GOT3 (cell line): Measurements from ENCODE around the gene ARL4A.

Source experiments
- DNase-seq: peaks from one replicate; lab custom pipeline; 2025; ENCODE audit warnings: mixed read lengths; lab: John Stamatoyannopoulos, UW

The ARL4A gene

DNA sequence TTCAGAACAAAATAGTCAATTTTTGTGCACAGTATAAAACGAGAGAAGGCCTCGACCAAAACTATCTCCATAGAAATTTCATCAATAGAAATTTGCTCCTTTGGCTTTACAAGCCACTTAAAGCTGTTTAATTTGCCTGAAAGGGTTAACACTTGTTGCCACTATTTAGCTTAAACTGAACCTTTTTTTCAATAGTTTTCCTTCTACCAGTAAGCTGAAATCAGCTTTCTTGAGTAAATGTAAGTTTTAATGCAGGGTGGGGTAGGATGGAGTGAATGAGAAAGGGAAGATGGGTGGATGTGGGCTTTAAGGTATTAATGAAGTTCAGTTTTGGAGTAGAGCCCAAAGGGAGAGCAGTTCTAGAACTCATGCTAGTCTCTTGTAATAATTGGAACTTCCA lies 39.5 kb downstream of the ARL4A start:
- no peak for DNase-seq

DNA sequence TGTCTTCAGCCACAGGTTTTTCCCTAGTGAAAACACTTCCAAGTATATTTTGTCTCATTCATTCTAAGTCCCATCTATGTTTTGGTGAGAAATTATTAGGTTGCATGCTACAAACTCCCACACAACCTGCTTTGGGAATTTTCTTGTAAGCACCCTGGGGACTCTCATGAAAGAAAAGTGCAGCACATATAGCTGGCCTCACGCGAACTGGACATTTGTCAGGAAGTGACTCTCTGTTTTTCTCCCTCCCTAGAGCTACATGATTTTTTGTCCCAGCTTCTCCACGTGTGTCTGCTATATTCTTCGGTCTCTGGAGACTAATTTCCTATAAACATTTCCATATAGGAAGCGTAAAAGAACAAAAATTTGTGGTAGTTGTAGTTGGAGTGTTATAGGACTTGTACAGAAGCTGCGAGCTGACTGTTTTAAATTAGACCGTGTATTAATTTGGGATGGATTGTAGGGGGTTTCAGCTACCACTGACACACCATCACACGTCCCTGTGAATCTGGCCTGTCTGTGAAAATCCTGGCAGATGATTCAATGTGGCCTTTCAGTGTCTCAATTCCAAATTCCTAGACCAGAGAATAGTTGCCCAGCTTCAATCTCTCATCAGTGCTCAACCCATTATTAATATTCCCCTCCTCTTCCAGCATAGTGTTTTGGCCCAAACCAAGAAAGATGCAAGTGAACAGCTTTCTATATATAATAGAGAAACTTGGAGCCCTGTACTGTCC lies 40.2 kb downstream of the ARL4A start:
- DNase-seq: no peak

GRCh38 chr7:12728192-12728538 lies 40.7 kb downstream of the ARL4A start:
- DNase-seq: no peak

DNA sequence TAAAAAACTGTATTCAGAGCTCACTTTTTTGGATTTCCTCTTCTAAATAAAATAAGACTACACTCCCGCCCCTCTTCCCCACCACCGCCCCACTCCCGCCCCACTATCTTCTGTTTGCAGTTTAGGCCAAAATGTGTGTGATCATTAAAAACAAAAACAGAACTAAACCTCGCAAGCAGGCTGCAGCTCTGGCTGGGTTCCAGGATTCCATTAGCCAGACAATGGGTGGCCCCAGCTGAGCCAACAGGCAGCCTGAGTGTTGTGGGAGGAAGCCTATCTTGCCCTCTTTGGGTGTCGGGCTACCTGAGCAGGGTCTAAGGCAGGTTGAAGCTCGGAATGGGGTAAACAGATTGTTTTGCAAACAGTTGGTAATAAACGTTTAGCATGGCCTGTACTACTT lies 41.7 kb downstream of the ARL4A start:
- no peak for DNase-seq

DNA sequence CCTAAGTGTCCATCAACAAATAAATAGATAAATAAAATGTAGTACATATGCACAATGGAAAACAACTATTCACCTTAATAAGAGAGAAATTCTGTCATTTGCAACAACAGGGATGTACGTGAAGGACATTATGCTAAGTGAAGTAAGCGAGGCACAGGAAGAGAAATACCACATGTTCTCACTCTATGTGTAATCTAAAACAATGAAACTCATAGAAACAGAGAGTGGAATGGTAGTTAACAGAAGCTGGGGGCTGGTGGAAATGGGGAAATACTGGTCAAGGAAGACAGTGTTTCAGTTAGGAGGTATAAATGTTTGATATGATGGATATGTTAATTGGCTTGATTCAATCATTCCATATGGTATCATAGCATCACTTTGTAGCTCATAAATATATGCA lies 43.1 kb downstream of the ARL4A start:
- no peak for DNase-seq

DNA sequence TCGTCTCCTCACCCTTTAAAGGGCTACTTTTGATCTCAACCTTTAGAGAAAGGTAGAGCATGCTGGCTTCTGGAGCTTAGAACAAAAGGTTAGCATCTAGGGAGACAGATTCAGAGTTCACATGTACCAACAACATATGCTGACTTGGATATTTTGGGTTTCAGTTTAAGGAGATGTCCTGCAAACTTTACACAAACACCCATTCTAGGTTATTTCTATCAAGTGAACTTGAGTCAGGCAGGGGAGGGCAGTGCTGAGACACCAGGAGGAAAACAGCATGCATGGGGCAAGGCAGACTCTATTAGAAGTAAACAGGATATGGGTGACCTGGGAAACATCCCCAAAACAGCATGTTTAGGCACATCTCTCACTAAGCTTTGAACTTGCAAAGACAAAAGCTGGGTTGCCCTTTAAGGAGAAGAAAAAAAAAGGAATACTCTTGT lies 43.8 kb downstream of the ARL4A start:
- no peak for DNase-seq

GRCh38 chr7:12731775-12732174 lies 44.3 kb downstream of the ARL4A start:
- no peak for DNase-seq

DNA sequence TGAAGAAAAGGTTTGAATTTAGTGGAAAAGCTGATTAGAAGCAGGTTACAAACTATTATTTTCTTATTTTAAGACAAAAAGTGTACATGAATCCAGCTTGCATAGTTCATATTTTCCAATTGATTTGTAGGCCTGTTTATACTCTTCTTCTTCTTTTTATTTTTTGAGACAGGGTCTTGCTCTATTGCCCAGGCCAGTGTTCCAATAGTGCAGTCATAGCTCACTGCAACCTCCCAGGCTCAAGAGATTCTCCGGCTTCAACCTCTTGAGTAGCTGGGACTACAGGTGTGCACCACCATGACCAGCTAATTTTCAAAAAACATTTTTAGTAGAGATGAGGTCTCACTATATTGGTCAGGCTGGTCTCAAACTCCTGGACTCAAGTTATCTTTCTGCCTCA lies 45.0 kb downstream of the ARL4A start:
- no peak for DNase-seq

DNA sequence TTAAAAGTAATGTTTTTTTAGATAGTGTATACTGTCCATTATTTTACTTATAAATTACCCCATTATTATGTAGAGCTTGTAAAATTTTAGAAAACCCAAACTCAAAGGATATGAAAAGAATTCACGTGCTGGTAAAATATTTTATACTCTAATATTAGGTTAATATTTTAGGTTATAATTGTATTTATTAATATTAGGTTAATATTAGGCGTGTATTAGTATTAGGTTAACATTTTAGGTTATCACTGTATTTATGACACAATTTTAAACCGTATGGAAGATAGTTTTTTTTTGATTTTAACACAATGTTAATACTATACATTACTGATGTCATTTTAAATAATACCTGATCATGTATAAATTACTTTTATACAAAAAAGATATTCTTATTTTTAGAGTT lies 48.5 kb downstream of the ARL4A start:
- no peak for DNase-seq

GRCh38 chr7:12737373-12737772 lies 49.9 kb downstream of the ARL4A start:
- DNase-seq: no peak

GRCh38 chr7:12737836-12738235 lies 50.4 kb downstream of the ARL4A start:
- no peak for DNase-seq

GRCh38 chr7:12738665-12739064 lies 51.2 kb downstream of the ARL4A start:
- no peak for DNase-seq
